OCI-LY1 (cell line): Measurements from ENCODE around the gene USP22.

Experiments used
- CTCF ChIP-seq: fragments of 200-600 bp; sonication (generic), shearing (Covaris generic); IDR thresholded peaks from 2 replicates; pipeline ENCODE4 v1.5.1; 2017; ENCODE audit warnings: mild to moderate bottlenecking, antibody characterized with exemption, low read length, moderate library complexity, mixed read lengths
- EZH2 ChIP-seq: fragments of 200-600 bp; sonication (generic), shearing (Covaris generic); IDR thresholded peaks from 2 replicates; pipeline ENCODE4 v1.8.0; 2017; ENCODE audit warnings: borderline replicate concordance, mixed run types, mild to moderate bottlenecking, antibody characterized with exemption, low read length, moderate library complexity, mixed read lengths

DNA sequence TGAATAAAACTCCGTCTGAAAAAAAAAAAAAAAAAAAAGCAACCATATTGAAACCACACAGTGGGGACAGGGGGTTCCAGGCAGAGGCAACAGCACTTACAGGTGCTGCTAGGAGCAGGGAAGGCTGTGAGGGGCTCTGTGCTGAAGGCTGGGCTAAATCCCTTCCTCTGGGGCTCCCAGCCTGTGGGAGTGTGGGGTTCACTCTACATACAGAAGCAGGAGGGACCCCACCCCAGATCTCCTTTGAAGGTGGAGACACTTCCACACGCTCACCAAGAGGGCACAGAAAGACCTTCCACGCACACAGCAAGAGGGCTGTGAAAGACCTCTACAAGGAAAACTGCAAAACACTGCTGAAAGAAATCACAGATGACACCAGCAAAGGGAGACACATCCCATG lies 53.9 kb downstream of the USP22 start:
- no peak for TF ChIP-seq CTCF
- TF ChIP-seq EZH2, result no peak
